NCI-H2107 (cell line): ENCODE data around the gene HHIPL1.

Source experiments
- DNase-seq: peaks from one replicate; lab custom pipeline; 2025; lab: John Stamatoyannopoulos, UW

HHIPL1 gene

DNA sequence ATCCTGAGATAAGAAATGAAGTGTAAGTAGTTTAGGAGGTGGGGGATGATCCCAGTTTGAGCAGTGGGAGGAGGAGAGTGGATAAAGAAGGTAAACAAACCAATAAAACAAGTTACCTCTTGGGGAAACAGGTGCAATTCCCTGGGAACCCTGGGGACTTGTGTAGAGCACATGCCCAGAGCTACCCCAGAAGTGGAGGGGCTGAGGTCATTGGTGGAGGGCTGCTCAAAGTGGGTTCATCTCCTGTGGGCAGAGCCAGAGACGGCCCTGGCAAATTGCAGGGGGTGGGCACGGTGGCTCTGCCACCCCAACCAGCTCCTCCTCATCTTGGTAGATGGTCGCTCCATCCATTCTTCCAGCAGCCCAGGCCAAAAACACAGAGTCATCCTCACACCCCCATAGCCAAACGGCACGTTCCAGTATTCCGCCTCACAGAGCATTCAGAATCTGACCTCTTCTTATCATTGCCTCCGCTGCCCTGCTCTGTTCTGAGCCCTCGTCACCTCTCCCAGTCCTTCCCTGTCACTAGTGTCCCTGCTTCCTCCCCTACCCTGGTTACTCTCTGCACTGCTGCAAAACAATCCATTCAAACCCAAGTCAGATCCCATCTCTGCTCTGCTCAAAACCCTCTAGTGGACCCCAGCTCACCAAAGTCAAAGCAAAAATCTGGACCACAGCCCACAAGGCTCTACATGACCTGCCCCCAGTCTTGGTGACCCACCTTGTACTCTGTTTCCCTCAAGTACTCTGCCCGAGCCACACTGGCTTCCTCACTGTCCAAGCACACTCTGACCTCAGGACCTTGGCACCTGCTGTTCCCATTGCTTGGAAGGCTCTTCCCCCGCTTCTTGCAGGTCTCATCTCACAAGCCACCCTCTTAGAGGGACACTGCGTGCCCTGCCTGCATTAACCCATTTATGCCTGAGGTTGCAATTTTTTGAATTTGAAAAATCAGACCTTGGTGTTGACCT is 44.6 kb downstream of the HHIPL1 start:
- DNase-seq, result no peak

- DNase-seq, result no peak
Observed at GRCh38 chr14:99690636-99691035, 45.7 kb downstream of the HHIPL1 start.

- no peak for DNase-seq
Observed at GRCh38 chr14:99691111-99691885, 46.4 kb downstream of the HHIPL1 start.

GRCh38 chr14:99693918-99694317 is 49.0 kb downstream of the HHIPL1 start:
- DNase-seq, result no peak

DNA sequence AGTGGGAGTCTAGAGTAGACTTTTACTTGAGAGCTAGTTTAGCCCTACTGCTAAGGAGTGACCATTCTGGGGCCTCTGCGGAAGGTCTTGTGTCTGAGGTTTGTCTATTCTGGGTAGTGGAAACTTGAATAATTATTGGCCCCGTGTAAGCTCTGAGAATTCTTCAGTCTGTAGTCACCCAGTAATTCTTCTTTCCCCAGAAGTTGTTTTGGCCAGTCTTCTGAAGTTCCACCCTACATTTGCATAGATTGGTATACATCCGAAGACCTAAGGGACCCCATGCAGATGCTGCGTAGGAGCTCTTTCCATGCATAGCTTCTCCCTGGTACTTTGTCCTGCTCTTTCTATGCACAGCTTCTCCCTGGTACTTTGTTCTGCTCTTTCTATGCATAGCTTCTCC is 52.0 kb downstream of the HHIPL1 start:
- no peak for DNase-seq

- no peak for DNase-seq
Observed at GRCh38 chr14:99698236-99698635, 53.3 kb downstream of the HHIPL1 start.

DNA sequence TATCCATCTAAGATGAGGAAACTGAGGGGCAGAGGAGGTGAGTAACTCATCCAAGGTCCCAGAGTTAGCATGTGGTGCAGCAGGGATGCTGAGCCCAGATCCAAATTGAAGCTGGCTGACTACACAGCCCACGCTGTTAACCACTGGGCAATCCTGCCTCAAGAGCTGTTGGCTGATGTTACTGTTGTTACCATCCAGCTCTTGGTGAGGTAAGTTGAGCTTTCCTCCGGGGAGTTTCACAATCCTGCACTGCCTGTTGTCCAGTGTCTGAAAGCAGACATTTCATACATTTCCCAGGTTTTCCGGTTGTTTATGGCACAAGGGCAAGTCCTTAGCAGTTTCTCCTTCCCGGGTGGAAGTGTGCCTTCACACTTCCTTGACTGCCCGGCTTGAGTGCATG is 53.7 kb downstream of the HHIPL1 start:
- no peak for DNase-seq

DNA sequence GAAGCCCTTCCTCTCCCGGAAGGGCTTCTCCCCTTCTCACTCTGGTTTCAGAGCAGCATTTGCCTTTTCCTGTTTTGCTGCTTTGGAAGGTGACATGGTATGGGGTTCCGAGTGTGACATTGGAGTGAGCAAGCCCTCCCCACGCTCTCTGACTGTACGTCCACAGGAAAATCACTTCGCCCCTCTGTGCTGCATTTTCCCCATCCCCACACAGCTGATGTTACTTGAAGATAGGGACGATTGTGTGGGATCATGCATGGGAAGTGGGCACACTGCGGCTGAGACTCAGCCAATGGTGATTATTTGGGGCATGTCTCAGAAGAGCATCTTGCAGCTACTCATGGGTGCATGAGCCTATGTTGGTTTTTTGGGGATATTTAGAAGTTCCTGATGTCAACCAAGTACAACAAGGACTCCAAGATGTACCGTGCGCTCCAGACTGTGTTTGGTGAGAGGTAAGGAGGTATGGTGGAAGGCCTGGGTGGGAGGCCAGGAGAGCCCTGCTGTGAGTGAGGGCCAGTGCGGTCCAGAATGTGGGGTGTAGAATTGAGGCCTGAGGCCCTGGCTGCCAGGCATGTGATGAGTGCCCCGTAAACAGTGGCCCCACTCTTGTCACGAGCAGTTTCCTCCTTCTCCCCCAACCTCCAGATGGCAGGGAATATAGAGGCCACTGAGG is 54.3 kb downstream of the HHIPL1 start:
- no peak for DNase-seq

- no peak for DNase-seq
Observed at GRCh38 chr14:99699861-99700260, 54.9 kb downstream of the HHIPL1 start.

- no peak for DNase-seq
Observed at GRCh38 chr14:99700379-99700778, 55.5 kb downstream of the HHIPL1 start.

- no peak for DNase-seq
Observed at GRCh38 chr14:99701260-99701659, 56.3 kb downstream of the HHIPL1 start.

DNA sequence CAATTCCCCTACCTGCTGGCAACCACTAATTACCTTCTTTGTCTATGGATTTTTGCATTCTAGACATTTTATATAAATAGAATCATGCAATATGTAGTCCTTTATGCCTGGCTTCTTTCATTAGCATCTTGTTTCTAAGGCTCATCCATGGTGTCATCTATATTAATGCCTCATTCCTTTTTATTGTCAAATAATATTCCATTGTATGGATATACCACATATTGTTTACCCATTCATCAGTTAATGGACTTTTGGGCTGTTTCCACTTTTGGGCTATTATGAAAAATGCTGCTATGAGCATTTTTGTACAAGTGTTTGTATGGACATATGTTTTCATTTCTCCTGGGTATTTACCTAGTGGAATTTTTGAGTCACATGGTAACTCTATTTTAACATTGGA is 57.2 kb downstream of the HHIPL1 start:
- no peak for DNase-seq

DNA sequence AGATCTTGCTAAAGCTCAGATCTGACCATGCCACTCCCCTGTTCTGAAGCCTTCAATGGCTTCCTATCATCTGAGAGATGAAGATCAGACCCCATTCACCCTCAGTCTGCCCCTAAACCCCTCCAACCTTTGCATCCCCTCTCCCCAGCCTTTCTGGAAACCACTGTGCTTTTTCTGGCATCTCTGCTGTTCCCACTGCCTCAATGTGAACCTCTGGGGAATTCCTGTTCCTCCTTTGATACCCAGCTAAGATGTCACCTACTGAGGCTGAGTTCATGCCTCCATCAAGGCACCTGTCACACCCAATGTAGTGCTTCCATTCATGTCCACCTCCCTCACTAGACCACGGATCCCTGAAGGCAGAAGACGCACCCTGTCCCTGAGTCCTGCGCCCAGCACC is 58.5 kb downstream of the HHIPL1 start:
- DNase-seq, result no peak

- DNase-seq, result no peak
Observed at GRCh38 chr14:99704037-99704436, 59.1 kb downstream of the HHIPL1 start.

GRCh38 chr14:99706107-99706900 is 61.4 kb downstream of the HHIPL1 start:
- DNase-seq, result no peak

- DNase-seq, result no peak
Observed at GRCh38 chr14:99707420-99707819, 62.5 kb downstream of the HHIPL1 start.

DNA sequence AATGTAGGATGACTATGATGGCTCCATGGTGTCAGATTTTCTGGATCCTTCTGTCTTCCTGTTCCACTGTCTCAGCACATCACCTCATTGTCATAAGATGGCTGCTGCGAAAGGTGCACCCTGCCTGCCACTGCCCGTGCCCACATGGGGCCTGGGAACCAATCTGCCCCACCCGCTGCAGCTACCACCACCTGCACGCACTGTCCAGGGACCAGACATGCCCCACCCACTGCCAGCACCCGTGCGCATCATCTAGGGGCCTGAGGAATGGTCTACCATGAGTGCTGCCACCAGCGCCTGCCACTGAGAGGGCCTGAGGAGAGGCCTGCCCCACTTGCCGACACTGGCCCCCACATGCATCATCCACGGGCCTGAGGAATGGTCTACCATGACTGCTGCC is 63.0 kb downstream of the HHIPL1 start:
- DNase-seq, result no peak

GRCh38 chr14:99708449-99708848 is 63.5 kb downstream of the HHIPL1 start:
- DNase-seq, result no peak

DNA sequence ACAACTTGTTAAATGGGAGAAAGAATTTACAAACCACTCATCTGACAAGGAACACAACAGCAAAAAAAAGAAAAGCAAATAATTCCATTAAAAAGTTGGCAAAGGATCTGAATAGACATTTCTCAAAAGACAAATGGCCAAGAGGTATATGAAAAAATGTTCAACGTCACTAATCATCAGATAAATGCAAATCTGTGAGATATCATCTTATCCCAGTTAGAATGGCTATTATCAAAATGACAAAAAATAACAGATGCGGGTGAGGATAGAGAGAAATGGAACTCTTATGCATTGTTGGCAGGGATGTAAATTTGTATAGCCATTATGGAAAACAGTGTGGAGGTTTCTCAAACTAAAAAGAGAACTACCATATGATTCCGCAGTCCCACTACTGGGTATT is 69.0 kb downstream of the HHIPL1 start:
- no peak for DNase-seq

DNA sequence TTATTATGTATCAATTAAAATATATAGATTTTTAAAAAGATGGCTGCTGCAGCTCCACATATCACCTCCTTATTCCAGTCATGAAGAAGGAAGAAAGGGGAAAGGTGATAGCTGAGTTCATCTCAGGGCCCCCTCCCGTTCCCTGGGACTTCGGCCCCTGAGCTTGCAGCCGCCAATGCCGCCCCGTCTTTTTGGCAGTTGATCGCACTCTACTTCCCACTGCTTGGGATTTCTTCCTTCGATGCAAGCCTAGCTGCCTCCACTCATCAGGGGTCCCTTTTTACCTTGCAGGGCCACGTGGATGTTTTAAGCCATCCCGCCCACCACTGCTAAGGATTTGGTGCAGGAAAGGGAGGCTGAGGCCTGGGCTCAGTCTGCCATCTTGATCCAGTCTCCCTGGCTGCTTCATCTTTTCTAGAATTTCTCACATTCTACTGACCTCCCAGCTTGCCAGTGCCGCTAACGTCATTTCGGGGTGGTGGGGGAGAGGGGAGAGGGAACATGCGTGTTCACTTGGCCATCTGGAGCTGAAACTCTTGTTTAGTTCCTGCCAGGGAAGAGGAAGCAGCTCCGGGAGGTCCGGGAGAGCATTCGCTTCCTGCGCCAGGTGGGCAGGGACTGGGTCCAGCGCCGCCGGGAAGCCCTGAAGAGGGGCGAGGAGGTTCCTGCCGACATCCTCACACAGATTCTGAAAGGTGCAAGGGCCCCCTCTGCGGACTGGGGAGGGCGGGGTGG is 70.5 kb downstream of the HHIPL1 start:
- no peak for DNase-seq
